Sigmoid colon (tissue), 7 donors: ENCODE data around the gene FUT3. TPM values are rescaled to one million over a fixed set of nuclear protein-coding genes. Genes with fewer than 3 reads are reported as not detected.

Experiments
- DNase-seq: peaks from one replicate; pipeline ENCODE4 v3.0.0-alpha.2; 2019
- H3K27ac ChIP-seq, 4 donors: fragments of 200-600 bp; sonication (generic); one replicate each; pipeline ENCODE4 v1.5.1; 2016 to 2019; ENCODE audit warnings: mild to moderate bottlenecking in 1 of 4
- H3K27me3 ChIP-seq, 3 donors: fragments of 200-600 bp; sonication (generic); one replicate each; pipeline ENCODE4 v1.5.1; 2019; ENCODE audit warnings: mild to moderate bottlenecking in 1 of 3
- H3K36me3 ChIP-seq, 4 donors: fragments of 200-600 bp; sonication (generic); one replicate each; pipeline ENCODE4 v1.5.1; 2016 to 2019
- H3K4me1 ChIP-seq, 4 donors: fragments of 200-600 bp; sonication (generic); one replicate each; pipeline ENCODE4 v1.5.1; 2017 to 2019
- H3K4me3 ChIP-seq, 4 donors: fragments of 200-600 bp; sonication (generic); one replicate each; pipeline ENCODE4 v1.5.1; 2017 to 2019; ENCODE audit warnings: mild to moderate bottlenecking in 2 of 4, moderate library complexity in 1 of 4
- H3K9me3 ChIP-seq, 4 donors: fragments of 200-600 bp in 3 of 4; sonication (generic) in 3 of 4; one replicate each; pipeline versions ENCODE4 v1.5.1 to v1.6.1; 2013 to 2019
- CTCF ChIP-seq, 4 experiments: fragments of 450-650 bp in 3 of 4; fragments of 200-600 bp in 1 of 4; IDR thresholded peaks; one replicate each; pipeline ENCODE4 v1.5.1; 2016 to 2019; ENCODE audit warnings: antibody characterized with exemption in 4 of 4, mild to moderate bottlenecking in 3 of 4, moderate library complexity in 2 of 4
- EP300 ChIP-seq, 4 donors: sonication (generic); formaldehyde crosslinking; IDR thresholded peaks; one replicate each; pipeline ENCODE4 v1.6.1; 2017; ENCODE audit warnings: antibody characterized with exemption in 4 of 4
- POLR2A ChIP-seq, 2 donors: fragments of 450-650 bp; IDR thresholded peaks; one replicate each; pipeline ENCODE4 v1.6.1; 2016; ENCODE audit warnings: antibody characterized with exemption in 2 of 2, mild to moderate bottlenecking in 2 of 2, moderate library complexity in 2 of 2
- POLR2AphosphoS5 ChIP-seq, 4 donors: sonication (generic); formaldehyde crosslinking; IDR thresholded peaks; one replicate each; pipeline ENCODE4 v1.6.1; 2017; ENCODE audit warnings: antibody characterized with exemption in 4 of 4
- WGBS, 2 donors: extraction: QIAGEN DNeasy Blood & Tissue Kit; methylation state at CpG; one replicate each; pipeline ENCODE4 v1.1.7; 2013; 5-methylcytosine and 5-hydroxymethylcytosine counted together
- intact Hi-C: fragments of 100-400 bp; cut with DNase I; formaldehyde crosslinking; loops from one replicate; pipeline ENCODE4 v1.15.1; 2023
- polyA plus RNA-seq, 3 donors: library from polyadenylated mRNA; stranded (reverse); fragments of 200-250 nt; gene quantifications; one replicate each; pipeline ENCODE4 v1.2.3, GENCODE V29; 2013
- total RNA-seq, 4 donors: library from RNA; depleted of rRNA; stranded (reverse); fragments of >200 nt; gene quantifications; one replicate each; pipeline ENCODE4 v1.1.0, GENCODE V29; 2016
- donor health status: healthy with polysubstance abuse.
- donor health status: Bipolar disorder and iron deficiency.
- donor health status: healthy.

The FUT3 gene
- total and polyA plus RNA-seq, 7 donors: 0.83 to 168 (median 29.5) TPM; not detected in 3

- TF ChIP-seq POLR2A (IDR thresholded peaks at IDR 0.05) (no peak), POLR2AphosphoS5 (IDR thresholded peaks at IDR 0.05) (no peak), CTCF (IDR thresholded peaks at IDR 0.05) (no peak), EP300 (IDR thresholded peaks at IDR 0.05) (no peak)
- H3K27ac ChIP-seq: no peak overlapping the region
- H3K27me3 ChIP-seq: peaks cover 0 to 15% (median 9%) of the 10 kb centered on the region in 3 donors
- H3K4me1 ChIP-seq: peaks cover 0 to 26% (median 22%) of the 10 kb centered on the region in 4 donors
- no peaks in the 10 kb centered on the region for H3K9me3 ChIP-seq
- 84 to 90% methylated on average over 21 of the region's 21 CpGs for WGBS, 2 donors
- H3K36me3 ChIP-seq: no peaks in the 10 kb centered on the region
- intact Hi-C loops: loop anchor here (10.0 kb wide), 1 partner anchor 317 kb away; no protein-coding TSS in a partner anchor
- no peak for DNase-seq
- no peak overlapping the region for H3K4me3 ChIP-seq
Measured at GRCh38 chr19:5808120-5808816, 43.0 kb downstream of the FUT3 start.

GRCh38 chr19:5806905-5807304 lies 44.3 kb downstream of the FUT3 start:
- H3K36me3 ChIP-seq: no peaks in the 10 kb centered on the region
- TF ChIP-seq EP300 (IDR thresholded peaks at IDR 0.05): no peak
- no peak for TF ChIP-seq POLR2AphosphoS5 (IDR thresholded peaks at IDR 0.05)
- no peak for TF ChIP-seq CTCF (IDR thresholded peaks at IDR 0.05)
- no peak for TF ChIP-seq POLR2A (IDR thresholded peaks at IDR 0.05)
- H3K27me3 ChIP-seq: peaks cover 0 to 27% (median 12%) of the 10 kb centered on the region in 3 donors
- peaks cover 0 to 30% (median 25%) of the 10 kb centered on the region in 4 donors for H3K4me1 ChIP-seq
- no peak overlapping the region for H3K4me3 ChIP-seq
- intact Hi-C loops: loop anchor here (1.0 to 10.0 kb wide), 2 partner anchors 18 to 318 kb away; no protein-coding TSS in a partner anchor
- no peak for DNase-seq
- H3K27ac ChIP-seq: peak overlapping the region; percentile 84 to 91 (median 90)
- WGBS, 2 donors: 94 to 97% methylated on average over 5 of the region's 5 CpGs
- no peaks in the 10 kb centered on the region for H3K9me3 ChIP-seq

- Histone ChIP-seq H3K4me1 (peaks cover 0 to 30% (median 25%) of the 10 kb centered on the region in 4 donors), H3K36me3 (no peaks in the 10 kb centered on the region), H3K9me3 (no peaks in the 10 kb centered on the region), H3K27me3 (peaks cover 0 to 29% (median 12%) of the 10 kb centered on the region in 3 donors), H3K4me3 (peak overlapping the region in 3 of 4 donors; percentile 65 to 68 (median 66)), H3K27ac (peak overlapping the region; percentile 84 to 91 (median 90))
- no peak for DNase-seq
- TF ChIP-seq CTCF (IDR thresholded peaks at IDR 0.05): no peak
- TF ChIP-seq POLR2A (IDR thresholded peaks at IDR 0.05): no peak
- TF ChIP-seq EP300 (IDR thresholded peaks at IDR 0.05): no peak
- intact Hi-C loops: loop anchor here (1.0 to 10.0 kb wide), 2 partner anchors 19 to 319 kb away; no protein-coding TSS in a partner anchor
- WGBS, 2 donors: 42 to 44% methylated on average over 6 of the region's 6 CpGs
Measured at GRCh38 chr19:5806133-5806489, 45.1 kb downstream of the FUT3 start.

GRCh38 chr19:5805462-5806132 lies 45.7 kb downstream of the FUT3 start:
- H3K9me3 ChIP-seq: no peaks in the 10 kb centered on the region
- intact Hi-C loops: loop anchor here (1.0 to 10.0 kb wide), 3 partner anchors 20 to 319 kb away; no protein-coding TSS in a partner anchor
- 1 to 3% methylated on average over 46 of the region's 46 CpGs for WGBS, 2 donors
- H3K4me1 ChIP-seq: peaks cover 0 to 30% (median 25%) of the 10 kb centered on the region in 4 donors
- TF ChIP-seq POLR2AphosphoS5 (IDR thresholded peaks at IDR 0.05) (peak; percentile 22 to 74 (median 65)), EP300 (IDR thresholded peaks at IDR 0.05) (peak in 1 of 4 donors; percentile 80), POLR2A (IDR thresholded peaks at IDR 0.05) (no peak), CTCF (IDR thresholded peaks at IDR 0.05) (peak; percentile 76 to 87 (median 86))
- H3K36me3 ChIP-seq: no peaks in the 10 kb centered on the region
- peak overlapping the region; percentile 84 to 91 (median 90) for H3K27ac ChIP-seq
- peaks cover 0 to 29% (median 17%) of the 10 kb centered on the region in 3 donors for H3K27me3 ChIP-seq
- peak; percentile 92 for DNase-seq
- H3K4me3 ChIP-seq: peak overlapping the region; percentile 55 to 68 (median 66)
